Measurements from ENCODE around the gene MARCHF3.
A peak's percentile ranks its signal among the peaks of the same experiment; 100 is the strongest.

The MARCHF3 gene

DNA sequence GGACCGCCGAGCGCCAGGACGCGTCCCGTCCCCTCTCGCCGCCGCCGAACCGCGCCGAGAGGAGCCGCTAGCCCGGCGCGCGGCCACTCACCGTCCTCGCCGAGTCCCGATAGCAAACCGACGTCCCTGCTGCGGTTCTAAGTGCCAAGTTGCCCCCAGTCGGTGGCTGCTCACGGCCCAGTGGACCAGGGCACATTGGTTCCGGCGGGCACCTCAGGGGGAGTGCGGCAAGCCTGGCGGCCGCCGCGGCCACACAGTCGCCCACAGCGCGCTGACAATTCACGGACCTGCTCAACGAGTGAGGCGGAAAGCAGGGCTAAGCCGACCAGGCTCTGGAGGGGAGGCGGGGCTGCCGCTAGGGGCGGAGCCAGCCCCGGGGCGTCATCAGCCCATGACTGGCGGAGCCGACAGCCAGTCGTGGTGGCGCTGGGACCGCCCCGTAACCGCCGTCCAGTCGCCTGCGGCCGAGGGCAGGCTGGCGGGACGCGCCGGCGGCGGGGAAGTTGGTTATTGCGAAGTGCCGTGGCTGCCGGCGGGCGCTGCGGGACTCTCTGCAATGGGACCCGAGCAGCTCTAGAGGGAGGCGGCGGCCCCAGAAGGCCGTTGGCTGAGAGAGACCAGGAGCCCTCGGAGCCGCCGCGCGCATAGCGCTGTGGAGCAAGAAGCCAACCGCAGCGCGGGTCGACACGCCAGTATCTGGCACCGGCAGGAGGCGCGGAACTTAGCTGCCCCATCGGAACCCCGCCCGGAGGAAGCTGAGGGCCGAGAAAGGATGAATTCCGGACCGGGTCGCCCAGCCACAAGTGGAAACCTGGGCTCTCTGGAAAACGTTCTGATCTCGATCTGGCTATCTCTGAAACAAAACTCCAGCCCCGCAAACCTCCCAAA is at the start of gene MARCHF3:
Gene MARCHF3, minus strand, starts transcription at position 300 of the 888 bp plus-strand sequence. CDS start 112,387 bp downstream, outside the sequence.
- H3K79me2 ChIP-seq (ENCODE audit: insufficient read depth, low read length), result peaks cover 36% of the 10 kb centered on the region
- TF ChIP-seq EZH2phosphoT487 (IDR thresholded peaks at IDR 0.05; ENCODE audit: borderline replicate concordance) (no peak), CTCF (conservative IDR thresholded peaks at IDR 0.05; ENCODE audit: low read length) (no peak)
- H3K4me1 ChIP-seq (ENCODE audit: insufficient read depth, low read length, poor library complexity, severe bottlenecking), result peaks cover 24% of the 10 kb centered on the region
- peaks cover 3% of the 10 kb centered on the region for H4K20me1 ChIP-seq (ENCODE audit: insufficient read depth, low read length, poor library complexity, severe bottlenecking)
- H3K4me2 ChIP-seq (ENCODE audit: low read depth, low read length, poor library complexity, severe bottlenecking), result peak within 1 kb of the TSS; percentile 98
- H3K9me3 ChIP-seq (ENCODE audit: insufficient read depth, low read depth, low read length), result no peaks in the 10 kb centered on the region
- no peaks in the 10 kb centered on the region for H3F3A ChIP-seq (ENCODE audit: low read depth)
- peak within 1 kb of the TSS; percentile 79 for H3K9ac ChIP-seq (ENCODE audit: low read depth, low read length, poor library complexity, severe bottlenecking)
- H3K36me3 ChIP-seq (ENCODE audit: insufficient read depth, low read length), result no peaks in the 10 kb centered on the region
- H3K4me3 ChIP-seq (ENCODE audit: low read length, poor library complexity, severe bottlenecking), result peak within 1 kb of the TSS; percentile 78
- peak within 1 kb of the TSS; percentile 84 for H2AFZ ChIP-seq (ENCODE audit: low read length)
- H3K9me2 ChIP-seq (replicated peaks; ENCODE audit: low read depth, low read length), result no peaks in the 10 kb centered on the region
- H3K27me3 ChIP-seq (ENCODE audit: insufficient read depth, low read length, poor library complexity, severe bottlenecking), result no peaks in the 10 kb centered on the region

DNA sequence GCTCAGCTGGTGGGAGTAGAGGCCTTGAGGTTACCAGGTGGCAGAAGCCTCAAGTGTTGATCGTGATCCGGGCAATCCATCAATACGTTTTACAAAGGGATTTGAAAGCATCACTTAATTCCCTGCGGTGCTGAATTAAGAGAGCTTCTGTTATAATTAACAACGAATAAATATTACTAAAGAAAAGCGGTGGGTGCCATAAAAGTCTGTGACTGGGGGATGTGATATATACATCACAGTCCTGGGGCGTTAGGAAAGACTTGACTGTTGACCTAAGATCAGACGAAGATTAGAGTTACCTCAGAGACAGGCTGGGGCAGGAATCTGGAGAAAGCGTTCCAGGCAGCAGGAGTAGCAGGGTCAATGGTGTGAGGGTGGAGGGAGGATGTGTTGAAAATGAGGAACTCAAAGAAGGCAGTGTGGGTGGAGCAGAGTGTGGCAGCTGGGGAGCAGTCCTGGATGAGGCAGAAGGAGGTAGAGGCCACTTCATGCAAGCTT is 49.7 kb upstream of the MARCHF3 start:
- Histone ChIP-seq H3K4me1 (ENCODE audit: insufficient read depth, low read length, poor library complexity, severe bottlenecking) (no peaks in the 10 kb centered on the region), H2AFZ (ENCODE audit: low read length) (no peak overlapping the region), H3K27me3 (ENCODE audit: insufficient read depth, low read length, poor library complexity, severe bottlenecking) (no peaks in the 10 kb centered on the region), H3K9me3 (ENCODE audit: insufficient read depth, low read depth, low read length) (no peaks in the 10 kb centered on the region), H3K9me2 (replicated peaks; ENCODE audit: low read depth, low read length) (no peaks in the 10 kb centered on the region), H3K4me3 (ENCODE audit: low read length, poor library complexity, severe bottlenecking) (no peak overlapping the region), H3F3A (ENCODE audit: low read depth) (no peaks in the 10 kb centered on the region), H3K4me2 (ENCODE audit: low read depth, low read length, poor library complexity, severe bottlenecking) (no peak overlapping the region), H3K79me2 (ENCODE audit: insufficient read depth, low read length) (no peaks in the 10 kb centered on the region), H4K20me1 (ENCODE audit: insufficient read depth, low read length, poor library complexity, severe bottlenecking) (no peaks in the 10 kb centered on the region), H3K36me3 (ENCODE audit: insufficient read depth, low read length) (no peaks in the 10 kb centered on the region), H3K9ac (ENCODE audit: low read depth, low read length, poor library complexity, severe bottlenecking) (no peak overlapping the region)
- TF ChIP-seq CTCF (conservative IDR thresholded peaks at IDR 0.05; ENCODE audit: low read length) (no peak), EZH2phosphoT487 (IDR thresholded peaks at IDR 0.05; ENCODE audit: borderline replicate concordance) (no peak)

DNA sequence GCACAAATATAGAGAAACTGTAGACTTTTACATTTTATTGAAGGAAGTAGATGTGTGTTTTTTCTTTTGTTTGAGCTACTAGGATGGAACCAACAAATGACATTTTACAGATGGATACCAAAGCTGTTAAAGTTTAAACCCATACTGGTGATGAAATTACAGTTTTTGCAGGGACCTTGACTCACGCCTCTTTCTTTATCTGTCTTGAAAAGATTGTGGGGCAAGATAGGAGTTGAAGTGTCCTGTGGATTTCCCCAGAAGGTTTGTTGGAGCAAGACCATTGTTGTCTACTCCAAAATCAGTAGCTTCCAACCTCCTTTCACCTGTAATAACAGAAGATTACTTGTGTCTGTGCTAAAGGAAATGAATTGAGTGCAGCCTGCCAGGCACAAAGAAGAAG is 47.0 kb upstream of the MARCHF3 start:
- Histone ChIP-seq H3K4me3 (ENCODE audit: low read length, poor library complexity, severe bottlenecking) (no peak overlapping the region), H3K4me2 (ENCODE audit: low read depth, low read length, poor library complexity, severe bottlenecking) (no peak overlapping the region), H3K4me1 (ENCODE audit: insufficient read depth, low read length, poor library complexity, severe bottlenecking) (no peaks in the 10 kb centered on the region), H3F3A (ENCODE audit: low read depth) (no peaks in the 10 kb centered on the region), H3K9me2 (replicated peaks; ENCODE audit: low read depth, low read length) (no peaks in the 10 kb centered on the region), H3K27me3 (ENCODE audit: insufficient read depth, low read length, poor library complexity, severe bottlenecking) (no peaks in the 10 kb centered on the region), H3K79me2 (ENCODE audit: insufficient read depth, low read length) (no peaks in the 10 kb centered on the region), H2AFZ (ENCODE audit: low read length) (no peak overlapping the region), H3K9me3 (ENCODE audit: insufficient read depth, low read depth, low read length) (no peaks in the 10 kb centered on the region), H4K20me1 (ENCODE audit: insufficient read depth, low read length, poor library complexity, severe bottlenecking) (no peaks in the 10 kb centered on the region), H3K9ac (ENCODE audit: low read depth, low read length, poor library complexity, severe bottlenecking) (no peak overlapping the region), H3K36me3 (ENCODE audit: insufficient read depth, low read length) (no peaks in the 10 kb centered on the region)
- no peak for TF ChIP-seq EZH2phosphoT487 (IDR thresholded peaks at IDR 0.05; ENCODE audit: borderline replicate concordance)
- TF ChIP-seq CTCF (conservative IDR thresholded peaks at IDR 0.05; ENCODE audit: low read length), result no peak

Measured in Loucy (cell line).